ENCODE measurements around the gene CELF2.

The CELF2 gene

GRCh38 chr10:11112718-11113117 lies 95.0 kb downstream of the CELF2 start:
- Histone ChIP-seq H2AK5ac (ENCODE audit: low read depth, low read length) (no peak overlapping the region), H3K18ac (ENCODE audit: low read length) (no peak overlapping the region), H3K9me3 (replicated peaks in 1 of 2; ENCODE audit: control insufficient read depth in 2 of 2, insufficient read depth in 1 of 2, low read depth in 1 of 2, low read length in 2 of 2) (peaks cover 0 to 2% of the 10 kb centered on the region in 2 donors), H3K9ac (ENCODE audit: low read depth, low read length, poor library complexity) (no peak overlapping the region), H3K79me1 (ENCODE audit: low read depth, low read length) (no peaks in the 10 kb centered on the region), H4K91ac (ENCODE audit: low read depth, low read length, poor library complexity) (no peak overlapping the region), H4K8ac (ENCODE audit: low read depth, low read length) (no peak overlapping the region), H2BK120ac (ENCODE audit: low read depth, low read length) (no peak overlapping the region), H3K27me3 (ENCODE audit: control insufficient read depth in 3 of 3, insufficient read depth in 3 of 3, low read depth in 1 of 3, low read length in 3 of 3) (no peaks in the 10 kb centered on the region), H2AFZ (ENCODE audit: low read length) (no peak overlapping the region), H2BK15ac (ENCODE audit: low read length) (no peak overlapping the region), H3K4me2 (ENCODE audit: insufficient read depth, low read length, poor library complexity, severe bottlenecking) (no peak overlapping the region), H3K23ac (ENCODE audit: low read depth, low read length, poor library complexity) (no peak overlapping the region), H3K4me3 (ENCODE audit: low read length in 2 of 2) (no peak overlapping the region), H3K14ac (ENCODE audit: low read length) (no peak overlapping the region), H3K27ac (replicated peaks; ENCODE audit: low read length) (no peak overlapping the region), H3K4me1 (ENCODE audit: control insufficient read depth in 2 of 2, insufficient read depth in 1 of 2, low read depth in 1 of 2, low read length in 2 of 2) (peaks cover 3 to 13% of the 10 kb centered on the region in 2 donors), H3K4ac (ENCODE audit: low read length) (no peak overlapping the region), H3K36me3 (replicated peaks in 1 of 2; ENCODE audit: control insufficient read depth in 2 of 2, insufficient read depth in 2 of 2, low read length in 2 of 2) (no peaks in the 10 kb centered on the region), H2BK12ac (ENCODE audit: low read length) (no peak overlapping the region), H2BK5ac (ENCODE audit: low read length) (no peak overlapping the region)
- no CpG with 5 or more reads among the region's 11 CpGs for WGBS, 2 donors (ENCODE audit: extremely low coverage in 2 of 2, insufficient read length in 2 of 2, insufficient replicate concordance in 1 of 2)
- no peak for DNase-seq (ENCODE audit: low spot score)

GRCh38 chr10:11113156-11113555 lies 95.5 kb downstream of the CELF2 start:
- no peak overlapping the region for H3K4me2 ChIP-seq (ENCODE audit: insufficient read depth, low read length, poor library complexity, severe bottlenecking)
- H3K9ac ChIP-seq (ENCODE audit: low read depth, low read length, poor library complexity), result no peak overlapping the region
- no peak overlapping the region for H2BK120ac ChIP-seq (ENCODE audit: low read depth, low read length)
- no peak overlapping the region for H2AFZ ChIP-seq (ENCODE audit: low read length)
- H3K27me3 ChIP-seq (ENCODE audit: control insufficient read depth in 3 of 3, insufficient read depth in 3 of 3, low read depth in 1 of 3, low read length in 3 of 3), result no peaks in the 10 kb centered on the region
- H4K91ac ChIP-seq (ENCODE audit: low read depth, low read length, poor library complexity), result no peak overlapping the region
- H3K27ac ChIP-seq (replicated peaks; ENCODE audit: low read length), result no peak overlapping the region
- no CpG with 5 or more reads among the region's 4 CpGs for WGBS, 2 donors (ENCODE audit: extremely low coverage in 2 of 2, insufficient read length in 2 of 2, insufficient replicate concordance in 1 of 2)
- no peak overlapping the region for H4K8ac ChIP-seq (ENCODE audit: low read depth, low read length)
- H3K18ac ChIP-seq (ENCODE audit: low read length), result no peak overlapping the region
- no peak overlapping the region for H3K23ac ChIP-seq (ENCODE audit: low read depth, low read length, poor library complexity)
- no peaks in the 10 kb centered on the region for H3K79me1 ChIP-seq (ENCODE audit: low read depth, low read length)
- H3K4me3 ChIP-seq (ENCODE audit: low read length in 2 of 2), result no peak overlapping the region
- no peak overlapping the region for H3K14ac ChIP-seq (ENCODE audit: low read length)
- H3K4me1 ChIP-seq (ENCODE audit: control insufficient read depth in 2 of 2, insufficient read depth in 1 of 2, low read depth in 1 of 2, low read length in 2 of 2), result peaks cover 3 to 13% of the 10 kb centered on the region in 2 donors
- H3K36me3 ChIP-seq (replicated peaks in 1 of 2; ENCODE audit: control insufficient read depth in 2 of 2, insufficient read depth in 2 of 2, low read length in 2 of 2), result no peaks in the 10 kb centered on the region
- no peak overlapping the region for H2BK5ac ChIP-seq (ENCODE audit: low read length)
- no peak overlapping the region for H2AK5ac ChIP-seq (ENCODE audit: low read depth, low read length)
- no peak overlapping the region for H3K4ac ChIP-seq (ENCODE audit: low read length)
- H2BK15ac ChIP-seq (ENCODE audit: low read length), result no peak overlapping the region
- peaks cover 0 to 2% of the 10 kb centered on the region in 2 donors for H3K9me3 ChIP-seq (replicated peaks in 1 of 2; ENCODE audit: control insufficient read depth in 2 of 2, insufficient read depth in 1 of 2, low read depth in 1 of 2, low read length in 2 of 2)
- no peak for DNase-seq (ENCODE audit: low spot score)
- H2BK12ac ChIP-seq (ENCODE audit: low read length), result no peak overlapping the region

- Histone ChIP-seq H3K4me1 (ENCODE audit: control insufficient read depth in 2 of 2, insufficient read depth in 1 of 2, low read depth in 1 of 2, low read length in 2 of 2) (peaks cover 3 to 13% of the 10 kb centered on the region in 2 donors), H3K27me3 (ENCODE audit: control insufficient read depth in 3 of 3, insufficient read depth in 3 of 3, low read depth in 1 of 3, low read length in 3 of 3) (no peaks in the 10 kb centered on the region), H2AFZ (ENCODE audit: low read length) (no peak overlapping the region), H3K4ac (ENCODE audit: low read length) (no peak overlapping the region), H3K4me2 (ENCODE audit: insufficient read depth, low read length, poor library complexity, severe bottlenecking) (no peak overlapping the region), H3K9ac (ENCODE audit: low read depth, low read length, poor library complexity) (no peak overlapping the region), H3K18ac (ENCODE audit: low read length) (no peak overlapping the region), H2BK12ac (ENCODE audit: low read length) (no peak overlapping the region), H3K36me3 (replicated peaks in 1 of 2; ENCODE audit: control insufficient read depth in 2 of 2, insufficient read depth in 2 of 2, low read length in 2 of 2) (no peaks in the 10 kb centered on the region), H2BK15ac (ENCODE audit: low read length) (no peak overlapping the region), H3K23ac (ENCODE audit: low read depth, low read length, poor library complexity) (no peak overlapping the region), H4K91ac (ENCODE audit: low read depth, low read length, poor library complexity) (no peak overlapping the region), H3K9me3 (replicated peaks in 1 of 2; ENCODE audit: control insufficient read depth in 2 of 2, insufficient read depth in 1 of 2, low read depth in 1 of 2, low read length in 2 of 2) (peaks cover 0 to 2% of the 10 kb centered on the region in 2 donors), H3K27ac (replicated peaks; ENCODE audit: low read length) (no peak overlapping the region), H2BK120ac (ENCODE audit: low read depth, low read length) (no peak overlapping the region), H3K4me3 (ENCODE audit: low read length in 2 of 2) (no peak overlapping the region), H4K8ac (ENCODE audit: low read depth, low read length) (no peak overlapping the region), H2BK5ac (ENCODE audit: low read length) (no peak overlapping the region), H2AK5ac (ENCODE audit: low read depth, low read length) (no peak overlapping the region), H3K79me1 (ENCODE audit: low read depth, low read length) (no peaks in the 10 kb centered on the region), H3K14ac (ENCODE audit: low read length) (no peak overlapping the region)
- no CpG with 5 or more reads among the region's 2 CpGs for WGBS, 2 donors (ENCODE audit: extremely low coverage in 2 of 2, insufficient read length in 2 of 2, insufficient replicate concordance in 1 of 2)
- DNase-seq (ENCODE audit: low spot score), result no peak
Observed at GRCh38 chr10:11114269-11114668, 96.6 kb downstream of the CELF2 start.

GRCh38 chr10:11115337-11115736 lies 97.7 kb downstream of the CELF2 start:
- Histone ChIP-seq H2BK120ac (ENCODE audit: low read depth, low read length) (no peak overlapping the region), H4K91ac (ENCODE audit: low read depth, low read length, poor library complexity) (no peak overlapping the region), H3K36me3 (replicated peaks in 1 of 2; ENCODE audit: control insufficient read depth in 2 of 2, insufficient read depth in 2 of 2, low read length in 2 of 2) (no peaks in the 10 kb centered on the region)

More at GRCh38 chr10:11115337-11115736, 97.7 kb downstream of the CELF2 start:
- Histone ChIP-seq H3K27ac (replicated peaks; ENCODE audit: low read length) (no peak overlapping the region), H3K4ac (ENCODE audit: low read length) (no peak overlapping the region), H2BK15ac (ENCODE audit: low read length) (no peak overlapping the region), H3K79me1 (ENCODE audit: low read depth, low read length) (no peaks in the 10 kb centered on the region), H3K18ac (ENCODE audit: low read length) (no peak overlapping the region), H3K27me3 (ENCODE audit: control insufficient read depth in 3 of 3, insufficient read depth in 3 of 3, low read depth in 1 of 3, low read length in 3 of 3) (no peaks in the 10 kb centered on the region), H2BK5ac (ENCODE audit: low read length) (no peak overlapping the region), H3K4me1 (ENCODE audit: control insufficient read depth in 2 of 2, insufficient read depth in 1 of 2, low read depth in 1 of 2, low read length in 2 of 2) (peaks cover 3 to 12% of the 10 kb centered on the region in 2 donors), H3K9me3 (replicated peaks in 1 of 2; ENCODE audit: control insufficient read depth in 2 of 2, insufficient read depth in 1 of 2, low read depth in 1 of 2, low read length in 2 of 2) (peaks cover 0 to 2% of the 10 kb centered on the region in 2 donors), H3K4me2 (ENCODE audit: insufficient read depth, low read length, poor library complexity, severe bottlenecking) (no peak overlapping the region), H3K4me3 (ENCODE audit: low read length in 2 of 2) (no peak overlapping the region), H2AK5ac (ENCODE audit: low read depth, low read length) (no peak overlapping the region), H3K9ac (ENCODE audit: low read depth, low read length, poor library complexity) (no peak overlapping the region), H3K23ac (ENCODE audit: low read depth, low read length, poor library complexity) (no peak overlapping the region), H2BK12ac (ENCODE audit: low read length) (no peak overlapping the region), H3K14ac (ENCODE audit: low read length) (no peak overlapping the region), H4K8ac (ENCODE audit: low read depth, low read length) (no peak overlapping the region), H2AFZ (ENCODE audit: low read length) (no peak overlapping the region)
- no peak for DNase-seq (ENCODE audit: low spot score)
- no CpG with 5 or more reads among the region's 3 CpGs for WGBS, 2 donors (ENCODE audit: extremely low coverage in 2 of 2, insufficient read length in 2 of 2, insufficient replicate concordance in 1 of 2)
